K562 (cell line): Measurements from ENCODE around the gene HOXD4. TPM values are rescaled to one million over a fixed set of nuclear protein-coding genes. Genes with fewer than 3 reads are reported as not detected.

Experiments
- ATAC-seq: fragments of 200-7000 bp; cut with Tn5 transposase; 3 replicates; pipeline ENCODE4 v1.9.1; 2020; ENCODE audit warnings: moderate library complexity
- BruUV-seq: library from RNA; stranded (reverse); fragments of 400-500 nt; replicated peaks from 2 replicates; lab custom pipeline; 2021; lab: Mats Ljungman, UMichigan
- CTCF ChIA-PET: fragments of 300-600 bp; formaldehyde crosslinking; extraction: SDS; loops from one replicate; lab custom pipeline; 2021; ENCODE audit warnings: low intra/inter-chr PET ratio; lab: Yijun Ruan, JAX
- POLR2A ChIA-PET: fragments of 300-600, 350-650 bp; sonication (Branson Sonifier 250); formaldehyde crosslinking; extraction: SDS; loops from one replicate; lab custom pipeline; 2021; ENCODE audit warnings: antibody characterized with exemption, inconsistent platforms; lab: Yijun Ruan, JAX
- DNase-seq, 4 experiments: peaks; one replicate each; pipeline versions ENCODE4 v3.0.0 to v3.0.0-alpha.2; 2011 to 2018; ENCODE audit warnings: low spot score in 3 of 4, mixed read lengths in 3 of 4; ENCODE audit errors: extremely low read depth in 1 of 4
- FAIRE-seq: peaks from 2 replicates; lab custom pipeline; 2011; peaks lifted over from hg19 to GRCh38; lab: Jason Lieb, UNC
- H2AFZ ChIP-seq: 2 replicates; pipeline ENCODE4 v1.6.0; 2011; ENCODE audit warnings: low read depth, low read length, control low read depth, inconsistent platforms
- H3K27ac ChIP-seq: fragments of 200-600 bp; 3 replicates; pipeline ENCODE4 v1.8.0; 2011; ENCODE audit warnings: low read depth, mild to moderate bottlenecking, control low read depth, inconsistent platforms, low read length, moderate library complexity, mixed read lengths; ENCODE audit errors: extremely low read depth
- H3K27me3 ChIP-seq, 2 experiments: fragments of 300-600 bp in 1 of 2; 2 replicates in 1 of 2; 3 replicates in 1 of 2; pipeline versions ENCODE4 v1.6.0 to v1.8.0; 2011; ENCODE audit warnings: inconsistent platforms in 2 of 2, low read length in 2 of 2, mild to moderate bottlenecking in 1 of 2, mixed read lengths in 1 of 2, moderate library complexity in 1 of 2; ENCODE audit not compliant: control insufficient read depth in 2 of 2, insufficient read depth in 2 of 2
- H3K36me3 ChIP-seq: fragments of 300-600 bp; 3 replicates; pipeline ENCODE4 v1.8.0; 2011; ENCODE audit warnings: mild to moderate bottlenecking, low read length, inconsistent platforms; ENCODE audit not compliant: control insufficient read depth, insufficient read depth
- H3K4me1 ChIP-seq, 2 experiments: fragments of 200-600 bp in 1 of 2; replicated peaks in 1 of 2; 2 replicates in 1 of 2; 3 replicates in 1 of 2; pipeline versions ENCODE4 v1.5.1 to v1.8.0; 2011; ENCODE audit warnings: inconsistent platforms in 2 of 2, low read length in 2 of 2, mild to moderate bottlenecking in 1 of 2, mixed read lengths in 1 of 2, moderate library complexity in 1 of 2; ENCODE audit not compliant: control insufficient read depth in 2 of 2, insufficient read depth in 2 of 2
- H3K4me2 ChIP-seq: 2 replicates; pipeline ENCODE4 v1.6.1; 2011; ENCODE audit warnings: low read length, control low read depth, inconsistent platforms, mixed read lengths; ENCODE audit not compliant: insufficient read depth
- H3K4me3 ChIP-seq: fragments of 200-600 bp; sonication (generic), shearing (Covaris generic); 2 replicates; pipeline ENCODE4 v1.5.1; 2016; ENCODE audit warnings: control low read depth, inconsistent platforms
- H3K79me2 ChIP-seq: fragments of 200-600 bp; 3 replicates; pipeline ENCODE4 v1.8.0; 2011; ENCODE audit warnings: low read length, inconsistent platforms; ENCODE audit not compliant: control insufficient read depth, insufficient read depth
- H3K9ac ChIP-seq, 2 experiments: 2 replicates each; pipeline versions ENCODE4 v1.6.0 to v1.6.1; 2011; ENCODE audit warnings: low read depth in 2 of 2, low read length in 2 of 2, control low read depth in 1 of 2, inconsistent platforms in 1 of 2, mild to moderate bottlenecking in 1 of 2, mixed read lengths in 1 of 2; ENCODE audit not compliant: insufficient read depth in 1 of 2
- H3K9me1 ChIP-seq: one replicate; pipeline ENCODE4 v1.6.0; 2011; ENCODE audit warnings: inconsistent platforms, mild to moderate bottlenecking, low read length, moderate library complexity; ENCODE audit not compliant: control insufficient read depth, insufficient read depth
- H3K9me3 ChIP-seq: replicated peaks from 2 replicates; pipeline ENCODE4 v1.5.1; 2011; ENCODE audit warnings: low read depth, low read length, inconsistent platforms; ENCODE audit not compliant: control insufficient read depth, insufficient read depth
- H4K20me1 ChIP-seq: replicated peaks from 2 replicates; pipeline ENCODE4 v1.6.1; 2011; ENCODE audit warnings: low read length, inconsistent platforms, mixed read lengths; ENCODE audit not compliant: control insufficient read depth, insufficient read depth
- POLR3A ChIP-seq: IDR thresholded peaks from 2 replicates; pipeline ENCODE4 v1.6.1; 2011; ENCODE audit warnings: borderline replicate concordance, mild to moderate bottlenecking, moderate library complexity; ENCODE audit not compliant: insufficient read length, insufficient read depth; ENCODE audit errors: extremely low read depth
- SAFB ChIP-seq: fragments of 200-400 bp; formaldehyde crosslinking; IDR thresholded peaks from 2 replicates; pipeline ENCODE4 v1.6.1; 2017; ENCODE audit warnings: low read depth, low read length, borderline replicate concordance
- SIX5 ChIP-seq, 2 experiments: IDR thresholded peaks; 2 replicates each; pipeline ENCODE4 v1.6.1; 2011; ENCODE audit warnings: low read length in 2 of 2, borderline replicate concordance in 1 of 2, low read depth in 1 of 2, mild to moderate bottlenecking in 1 of 2, moderate library complexity in 1 of 2; ENCODE audit not compliant: insufficient read depth in 1 of 2
- ZNF668 ChIP-seq: fragments of 250-450 bp; sonication (Bioruptor Pico); IDR thresholded peaks from 2 replicates; pipeline ENCODE4 v1.8.0; 2022; ENCODE audit warnings: mild to moderate bottlenecking, inconsistent platforms
- WGBS: fragments of 100-300 bp; shearing (Covaris generic); methylation state at CpG from one replicate; pipeline ENCODE4 v1.1.6; 2016; ENCODE audit warnings: low coverage, mixed read lengths; ENCODE audit not compliant: insufficient coverage; ENCODE audit errors: missing lambda C conversion rate; 5-methylcytosine and 5-hydroxymethylcytosine counted together
- in situ Hi-C: fragments of 300-500 bp; cut with MboI; formaldehyde crosslinking; loops from 4 replicates; pipeline ENCODE4 v1.15.0; 2018; ENCODE audit warnings: inconsistent platforms, mixed read lengths
- intact Hi-C: fragments of 100-400 bp; cut with micrococcal nuclease; formaldehyde crosslinking; loops from 2 replicates; pipeline ENCODE4 v1.14.2; 2022
- polyA plus RNA-seq, 8 experiments: library from polyadenylated mRNA; depleted of rRNA in 4 of 8; stranded (reverse) in 5 of 8; unstranded in 3 of 8; fragments of >200 nt; fragmentation: Nextera tagmentation in 2 of 8; fragmentation: Illumina TruSeq in 1 of 8; extraction: Ambion mirVana in 2 of 8; extraction: Trizol in 1 of 8; gene quantifications; 2 replicates each; pipeline versions ENCODE4 v1.2.1 to v1.2.3, GENCODE V29; 2011 to 2014; ENCODE audit warnings: inconsistent platforms in 1 of 8, missing spikeins in 1 of 8
- total RNA-seq, 7 experiments: library from RNA; depleted of rRNA in 6 of 7; stranded (reverse); fragments of >200 nt in 6 of 7; fragmentation: Illumina TruSeq in 2 of 7; extraction: Trizol in 2 of 7; gene quantifications; 2 replicates each; pipeline versions ENCODE4 v1.2.1 to v1.2.3, GENCODE V29; 2011 to 2021; ENCODE audit warnings: low replicate concordance in 1 of 7
- TF ChIP-seq, protein P1 (sequence below): sonication (generic); formaldehyde crosslinking; IDR thresholded peaks from 2 replicates; pipeline ENCODE4 v1.8.1; 2022; ENCODE audit warnings: missing genetic modification reagents

HOXD4 gene
- total and polyA plus RNA-seq, 9 of the 15 experiments (the other 6 are each of a cell fraction or from before 2014, with no cell fraction given) = not detected

DNA sequence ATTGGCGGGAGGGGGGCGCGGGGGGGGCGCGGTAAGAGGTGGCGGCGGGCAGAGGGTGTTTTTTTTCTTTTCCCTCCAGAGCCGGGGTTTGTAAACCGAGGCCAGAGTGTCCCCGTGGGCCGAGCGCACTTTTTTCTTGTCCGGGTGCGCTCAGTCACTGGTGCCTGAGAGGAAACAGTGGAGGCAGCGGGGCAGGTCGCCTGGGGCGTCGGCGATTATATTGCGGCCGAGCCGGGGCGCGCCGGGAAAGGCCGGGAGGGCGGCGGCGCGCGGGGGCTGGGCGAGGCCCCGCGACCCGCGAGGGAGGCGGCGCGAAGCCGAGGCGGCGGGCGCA is 21.6 kb upstream of the HOXD4 start:
- POLR2A ChIA-PET = interaction anchor here (0.7 kb wide), 1 partner anchor 331 kb away, joined by 3 read pairs; no protein-coding TSS in a partner anchor

More for the DNA sequence above, 21.6 kb upstream of the HOXD4 start:
- CTCF ChIA-PET = no interaction called here
- in situ Hi-C loops = loop anchor here (5.0 to 25.0 kb wide), 4 partner anchors 508 to 1633 kb away; no protein-coding TSS in a partner anchor
- no peaks in the 10 kb centered on the region for H3K36me3 ChIP-seq
- H4K20me1 ChIP-seq = 0 out of 2 replicates have a peak, but pooled peaks cover 5% of the 10 kb centered on the region
- H3K4me2 ChIP-seq = peak overlapping the region; percentile 29; the same call in 1 of the 2 replicates
- H3K27ac ChIP-seq = no peak overlapping the region
- H3K9ac ChIP-seq = peak overlapping the region in 1 of 2 experiments; percentile 62; a peak in 2 of 4 replicates
- H3K79me2 ChIP-seq = no peaks in the 10 kb centered on the region
- TF ChIP-seq, protein P1, sequence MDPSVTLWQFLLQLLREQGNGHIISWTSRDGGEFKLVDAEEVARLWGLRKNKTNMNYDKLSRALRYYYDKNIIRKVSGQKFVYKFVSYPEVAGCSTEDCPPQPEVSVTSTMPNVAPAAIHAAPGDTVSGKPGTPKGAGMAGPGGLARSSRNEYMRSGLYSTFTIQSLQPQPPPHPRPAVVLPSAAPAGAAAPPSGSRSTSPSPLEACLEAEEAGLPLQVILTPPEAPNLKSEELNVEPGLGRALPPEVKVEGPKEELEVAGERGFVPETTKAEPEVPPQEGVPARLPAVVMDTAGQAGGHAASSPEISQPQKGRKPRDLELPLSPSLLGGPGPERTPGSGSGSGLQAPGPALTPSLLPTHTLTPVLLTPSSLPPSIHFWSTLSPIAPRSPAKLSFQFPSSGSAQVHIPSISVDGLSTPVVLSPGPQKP (CRISPR knock-in tag) = no peak
- TF ChIP-seq POLR3A (no peak), SIX5 (IDR thresholded peaks at IDR 0.05; ENCODE audit: borderline replicate concordance in 1 of 2, insufficient read depth in 1 of 2, low read depth in 1 of 2, low read length in 2 of 2) (no peak), SAFB (no peak), ZNF668 (CRISPR knock-in tag) (no peak)
- intact Hi-C loops = loop anchor here (5.0 kb wide), 2 partner anchors 423 to 683 kb away; no protein-coding TSS in a partner anchor
- peaks cover 50 to 65% of the 10 kb centered on the region in 2 experiments for H3K27me3 ChIP-seq
- no peaks in the 10 kb centered on the region for H3K9me3 ChIP-seq
- WGBS = 4% methylated on average over 25 of the region's 43 CpGs
- ATAC-seq (no peak), FAIRE-seq (no peak), DNase-seq (peak in 1 of 4 experiments; percentile 17)
- BruUV-seq = no TSS peak
- H3K4me1 ChIP-seq = peaks cover 0 to 21% of the 10 kb centered on the region in 2 experiments; a peak in 2 of 5 replicates
- H3K4me3 ChIP-seq = peak overlapping the region; percentile 27
- no peaks in the 10 kb centered on the region for H3K9me1 ChIP-seq
- no peak overlapping the region for H2AFZ ChIP-seq
